ENCODE data around the gene MID1.

DNA sequence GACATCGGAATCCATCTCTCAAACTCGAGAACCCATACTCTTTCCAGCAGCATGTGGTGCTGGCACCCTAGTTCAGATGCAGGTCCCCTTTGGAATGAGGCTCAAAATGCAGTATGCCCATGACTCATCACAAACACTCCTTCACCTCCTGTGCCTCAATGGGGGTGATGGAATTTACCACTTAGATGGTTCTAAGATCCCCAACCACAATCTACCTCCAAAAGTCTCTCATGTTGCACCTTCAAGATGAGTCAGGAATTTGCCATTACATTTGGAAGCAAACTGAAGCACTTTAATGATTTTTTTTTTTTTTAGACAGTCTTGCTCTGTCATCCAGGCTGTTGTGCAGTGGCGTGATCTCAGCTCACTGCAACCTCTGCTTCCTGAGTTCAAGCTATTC is 8.5 kb upstream of the MID1 start:
- TF ChIP-seq POLR2A (IDR thresholded peaks at IDR 0.05): no peak
- TF ChIP-seq, protein P1, sequence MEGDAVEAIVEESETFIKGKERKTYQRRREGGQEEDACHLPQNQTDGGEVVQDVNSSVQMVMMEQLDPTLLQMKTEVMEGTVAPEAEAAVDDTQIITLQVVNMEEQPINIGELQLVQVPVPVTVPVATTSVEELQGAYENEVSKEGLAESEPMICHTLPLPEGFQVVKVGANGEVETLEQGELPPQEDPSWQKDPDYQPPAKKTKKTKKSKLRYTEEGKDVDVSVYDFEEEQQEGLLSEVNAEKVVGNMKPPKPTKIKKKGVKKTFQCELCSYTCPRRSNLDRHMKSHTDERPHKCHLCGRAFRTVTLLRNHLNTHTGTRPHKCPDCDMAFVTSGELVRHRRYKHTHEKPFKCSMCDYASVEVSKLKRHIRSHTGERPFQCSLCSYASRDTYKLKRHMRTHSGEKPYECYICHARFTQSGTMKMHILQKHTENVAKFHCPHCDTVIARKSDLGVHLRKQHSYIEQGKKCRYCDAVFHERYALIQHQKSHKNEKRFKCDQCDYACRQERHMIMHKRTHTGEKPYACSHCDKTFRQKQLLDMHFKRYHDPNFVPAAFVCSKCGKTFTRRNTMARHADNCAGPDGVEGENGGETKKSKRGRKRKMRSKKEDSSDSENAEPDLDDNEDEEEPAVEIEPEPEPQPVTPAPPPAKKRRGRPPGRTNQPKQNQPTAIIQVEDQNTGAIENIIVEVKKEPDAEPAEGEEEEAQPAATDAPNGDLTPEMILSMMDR (IDR thresholded peaks at IDR 0.05): no peak
- TF ChIP-seq POLR2AphosphoS5 (IDR thresholded peaks at IDR 0.05): no peak

All from breast epithelium (tissue), 3 donors.